ENCODE data around the gene CNP. TPM values are rescaled to one million over a fixed set of nuclear protein-coding genes. Genes with fewer than 3 reads are reported as not detected.

CNP gene
- total RNA-seq, 6 experiments from 2014 or later, result 30.1 to 42.7 (median 33.0) TPM

- TF ChIP-seq POLR2A (IDR thresholded peaks at IDR 0.05) (no peak), CTCF (IDR thresholded peaks at IDR 0.05) (no peak)
- peak; percentile 16 to 43 (median 34) for ATAC-seq
Observed at GRCh38 chr17:41919165-41919817, 47.3 kb upstream of the CNP start.

GRCh38 chr17:41919840-41920579 lies 46.6 kb upstream of the CNP start:
- Histone ChIP-seq H3K9me3 (no peaks in the 10 kb centered on the region), H3K27ac (peak overlapping the region; percentile 68 to 86 (median 82)), H3K4me1 (peaks cover 0 to 25% (median 9%) of the 10 kb centered on the region in 4 donors), H3K27me3 (no peaks in the 10 kb centered on the region), H3K4me3 (peak overlapping the region in 2 of 3 donors; percentile 84 to 98), H3K36me3 (no peaks in the 10 kb centered on the region)
- TF ChIP-seq CTCF (IDR thresholded peaks at IDR 0.05) (no peak), POLR2A (IDR thresholded peaks at IDR 0.05) (no peak)
- ATAC-seq, result peak; percentile 62 to 72 (median 66)
- DNase-seq, result peak; percentile 85 to 96 (median 93)
- 29% methylated on average over 5 of the region's 7 CpGs for WGBS (ENCODE audit: insufficient coverage, low coverage, low lambda C conversion rate, missing lambda C conversion rate)
- intact Hi-C loops (cut with DNase I), result no loop called here

More at GRCh38 chr17:41919165-41919817, 47.3 kb upstream of the CNP start:
- no peaks in the 10 kb centered on the region for H3K36me3 ChIP-seq
- 13% methylated on average over 11 of the region's 33 CpGs for WGBS (ENCODE audit: insufficient coverage, low coverage, low lambda C conversion rate, missing lambda C conversion rate)
- H3K4me1 ChIP-seq, result peaks cover 0 to 30% (median 12%) of the 10 kb centered on the region in 4 donors
- peak overlapping the region; percentile 68 to 86 (median 82) for H3K27ac ChIP-seq
- H3K9me3 ChIP-seq, result no peaks in the 10 kb centered on the region
- intact Hi-C loops (cut with DNase I), result no loop called here
- peak in 1 of 3 donors; percentile 68 for DNase-seq
- H3K27me3 ChIP-seq, result no peaks in the 10 kb centered on the region
- peak overlapping the region; percentile 84 to 98 (median 94) for H3K4me3 ChIP-seq

- DNase-seq, result no peak
- H3K4me1 ChIP-seq, result peaks cover 0 to 25% (median 9%) of the 10 kb centered on the region in 4 donors
- TF ChIP-seq POLR2A (IDR thresholded peaks at IDR 0.05) (no peak), CTCF (IDR thresholded peaks at IDR 0.05) (no peak)
- ATAC-seq, result no peak
- intact Hi-C loops (cut with DNase I), result no loop called here
- no peaks in the 10 kb centered on the region for H3K36me3 ChIP-seq
- WGBS (ENCODE audit: insufficient coverage, low coverage, low lambda C conversion rate, missing lambda C conversion rate), result 100% methylated on average over 4 of the region's 5 CpGs
- no peak overlapping the region for H3K4me3 ChIP-seq
- H3K9me3 ChIP-seq, result no peaks in the 10 kb centered on the region
- H3K27me3 ChIP-seq, result no peaks in the 10 kb centered on the region
- H3K27ac ChIP-seq, result peak overlapping the region in 2 of 3 donors; percentile 67 to 78
Observed at GRCh38 chr17:41920580-41920955, 46.0 kb upstream of the CNP start.

- WGBS (ENCODE audit: insufficient coverage, low coverage, low lambda C conversion rate, missing lambda C conversion rate), result 38% methylated on average over 7 of the region's 7 CpGs
- Histone ChIP-seq H3K4me3 (no peak overlapping the region), H3K4me1 (peaks cover 0 to 9% (median 0%) of the 10 kb centered on the region in 4 donors), H3K27ac (no peak overlapping the region), H3K9me3 (no peaks in the 10 kb centered on the region), H3K27me3 (no peaks in the 10 kb centered on the region), H3K36me3 (no peaks in the 10 kb centered on the region)
- DNase-seq (no peak), ATAC-seq (no peak)
- intact Hi-C loops (cut with DNase I), result no loop called here
- no peak for TF ChIP-seq POLR2A (IDR thresholded peaks at IDR 0.05)
- TF ChIP-seq CTCF (IDR thresholded peaks at IDR 0.05), result no peak
Observed at GRCh38 chr17:41925991-41926590, 40.5 kb upstream of the CNP start.
